Suppressor macrophage treated with lipopolysaccharide for 4 hours (primary cell): ENCODE measurements around the gene ZNF423.

Experiments
- DNase-seq: peaks from one replicate; pipeline ENCODE4 v3.0.0-alpha.2; 2020

The ZNF423 gene

DNA sequence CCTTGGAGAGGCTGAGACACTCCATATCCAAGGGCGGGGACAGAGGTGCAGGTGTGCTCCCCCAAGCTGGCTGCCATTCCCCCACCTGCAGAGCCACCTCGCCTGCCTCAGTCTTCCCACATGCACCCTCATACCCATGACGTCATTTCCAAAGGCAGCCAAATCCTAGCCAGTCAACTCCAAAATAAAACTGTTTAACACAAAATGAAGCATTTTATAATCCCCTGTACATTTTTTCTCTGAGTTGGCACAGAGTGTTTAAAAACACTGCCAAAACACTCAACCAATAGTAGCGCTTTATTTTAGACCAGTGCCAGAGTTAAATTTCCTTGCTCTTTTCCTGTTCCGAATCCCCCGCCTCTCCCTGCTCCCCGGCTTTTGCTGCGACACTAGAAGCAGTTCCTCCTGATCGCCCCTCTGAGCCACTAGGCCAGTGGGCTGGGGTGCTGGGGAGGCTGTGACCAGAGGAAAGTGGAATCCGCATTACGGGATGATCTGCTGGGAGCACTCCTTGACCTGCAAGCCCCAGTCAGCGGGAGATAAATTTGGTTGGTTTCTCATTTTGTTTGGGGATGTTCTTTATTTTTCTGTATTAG, 139.5 kb downstream of the ZNF423 start:
- DNase-seq = no peak

DNA sequence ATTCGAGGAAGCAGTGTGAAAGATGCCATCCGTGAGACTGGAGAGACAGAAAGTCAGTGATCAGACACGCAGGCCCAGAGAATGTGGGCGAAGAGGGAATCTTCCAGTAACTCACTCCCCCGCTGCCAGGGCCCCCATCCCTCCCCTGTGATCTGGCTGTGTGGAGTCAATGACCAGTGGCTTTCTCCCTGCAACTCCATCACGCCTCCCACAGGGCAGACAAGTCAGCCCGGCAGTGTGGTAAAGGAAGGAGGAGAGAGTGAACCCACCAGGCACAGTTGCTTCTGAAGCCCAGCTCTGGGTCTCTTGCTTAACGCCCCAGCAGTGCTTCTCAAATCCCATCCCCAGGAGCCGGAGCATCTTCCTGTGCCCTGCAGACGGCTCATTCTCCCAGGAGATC, 142.1 kb downstream of the ZNF423 start:
- no peak for DNase-seq

DNA sequence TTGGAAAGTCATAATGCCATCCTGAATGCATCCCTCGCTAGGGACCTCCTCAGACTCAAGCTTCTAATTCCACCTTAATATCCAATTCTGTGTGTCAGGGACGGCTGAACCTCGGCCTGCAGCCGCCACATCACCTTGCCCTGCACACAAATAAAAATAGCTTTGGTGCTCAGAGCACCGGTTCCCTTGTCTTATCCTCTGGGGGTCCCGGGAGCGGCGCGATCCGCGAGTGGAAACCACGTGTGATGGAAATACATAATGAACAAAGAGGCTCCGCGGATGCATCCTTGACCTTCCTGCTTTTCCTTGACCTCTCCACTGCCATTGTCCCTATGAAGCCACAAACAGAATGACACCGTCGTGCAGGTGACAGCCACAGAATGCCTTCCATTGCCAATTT, 143.4 kb downstream of the ZNF423 start:
- no peak for DNase-seq

DNA sequence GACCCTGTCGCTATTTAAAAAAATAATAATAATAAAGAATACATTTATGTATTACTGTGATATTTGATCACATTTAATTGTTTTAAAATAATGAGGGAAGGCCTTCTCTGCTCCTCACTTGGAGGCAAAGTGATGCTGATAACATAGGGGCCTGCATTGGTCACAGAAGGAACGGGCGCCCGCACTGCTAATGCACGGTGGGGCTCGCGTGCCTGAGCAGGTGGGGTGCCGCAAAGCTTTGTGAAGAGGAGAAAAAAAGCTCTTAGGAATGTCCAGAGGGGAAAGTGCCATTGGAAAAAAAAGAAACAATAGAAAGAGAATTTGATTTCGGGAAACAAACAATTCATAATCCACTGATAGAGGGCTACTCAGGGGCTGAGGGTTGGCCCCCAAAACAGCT, 143.8 kb downstream of the ZNF423 start:
- DNase-seq = no peak

DNA sequence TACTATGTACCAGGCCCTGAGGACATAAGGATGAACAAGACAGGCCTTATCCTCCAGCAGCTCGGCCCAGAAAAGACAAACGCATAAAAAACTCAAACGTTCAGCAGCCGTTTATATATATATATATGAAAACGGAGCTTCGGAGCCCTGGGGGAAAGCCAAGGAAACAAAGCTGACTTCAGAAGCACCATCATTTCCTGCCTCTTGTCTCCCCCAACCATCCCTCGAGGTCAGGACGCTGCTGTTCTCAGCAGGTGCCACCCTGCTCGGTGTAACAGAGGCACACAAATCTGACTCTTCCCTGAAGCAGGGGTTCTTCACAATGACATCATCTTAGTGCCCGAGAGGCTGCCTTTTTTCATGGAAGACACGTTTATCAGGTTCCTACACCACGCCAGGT, 146.9 kb downstream of the ZNF423 start:
- no peak for DNase-seq

DNA sequence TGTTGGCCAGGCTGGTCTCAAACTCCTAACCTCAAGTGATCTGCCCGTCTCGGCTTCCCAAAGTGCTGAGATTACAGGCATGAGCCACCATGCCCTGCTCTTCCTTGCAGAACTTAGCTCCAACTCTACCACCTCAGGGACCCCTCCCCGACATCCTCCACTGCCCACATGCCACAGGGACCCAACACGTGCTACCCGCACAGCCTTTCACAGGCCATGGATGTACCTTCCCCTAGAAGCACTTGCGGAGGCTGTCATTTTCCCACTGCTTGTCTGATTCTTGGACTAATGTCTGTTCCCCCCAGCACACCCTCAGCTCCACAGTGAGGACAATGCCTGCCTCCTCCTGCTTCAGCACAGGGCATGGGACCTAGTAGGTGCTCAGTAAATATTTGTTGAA, 147.4 kb downstream of the ZNF423 start:
- no peak for DNase-seq

DNA sequence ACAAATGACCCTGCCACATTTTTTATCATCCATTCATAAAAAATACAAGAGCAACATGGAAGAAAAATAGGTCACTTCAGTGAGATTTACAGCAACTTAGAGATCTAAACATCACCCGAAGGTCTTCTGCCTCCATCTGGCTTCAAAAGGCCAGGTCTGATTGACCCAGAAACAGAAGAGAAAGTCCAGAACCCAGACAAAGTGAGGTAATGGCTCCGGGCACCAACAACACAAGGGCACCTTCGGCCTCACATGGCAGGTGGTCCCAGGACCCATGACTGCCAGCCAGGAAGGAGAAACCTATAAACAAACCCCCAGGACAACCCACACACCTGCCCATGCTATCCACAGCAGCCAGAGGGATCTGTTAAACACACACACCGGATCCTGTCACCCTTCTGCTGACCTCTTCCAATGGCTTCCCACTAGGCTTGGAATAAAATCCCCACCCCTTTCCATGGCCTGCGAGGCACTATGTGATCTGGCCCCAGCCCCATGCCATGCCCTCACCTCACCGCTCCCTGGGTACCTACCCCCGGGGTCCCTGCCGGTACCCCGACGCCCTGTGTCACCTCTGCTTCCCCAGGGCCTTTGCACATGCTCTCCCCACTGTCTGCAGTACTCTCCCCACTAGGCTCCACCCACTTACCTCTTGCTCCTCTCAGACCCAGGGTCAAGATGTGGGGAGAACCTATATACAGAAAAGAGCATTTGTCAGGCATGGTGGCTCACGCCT, 149.1 kb downstream of the ZNF423 start:
- no peak for DNase-seq

DNA sequence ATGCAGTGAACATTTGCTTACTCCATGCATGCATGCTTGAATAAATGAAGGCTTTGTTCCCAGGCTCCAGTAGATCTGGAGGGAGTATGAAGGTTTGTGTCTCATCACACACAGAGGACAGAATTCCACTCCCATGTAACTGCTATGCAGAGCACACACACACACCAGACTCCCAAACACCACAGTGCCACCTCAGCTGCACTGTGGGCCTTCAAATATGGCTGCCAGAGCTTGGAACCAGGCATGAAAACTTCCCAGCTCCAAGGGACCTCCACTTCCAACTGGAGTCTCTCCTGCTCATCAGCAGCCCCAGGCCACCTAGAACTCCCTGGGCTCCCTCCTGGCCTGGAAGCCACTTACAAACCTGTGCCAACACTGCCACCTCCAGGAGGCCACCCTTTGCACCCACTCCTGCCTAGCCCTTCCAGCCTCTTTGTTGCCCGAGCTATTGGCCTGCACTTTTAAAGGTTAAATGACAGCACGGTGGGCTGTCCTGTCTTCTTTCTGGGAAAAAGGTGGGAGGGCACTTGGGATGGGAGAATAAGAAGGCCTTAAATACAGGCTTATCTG, 151.2 kb downstream of the ZNF423 start:
- peak; percentile 3 for DNase-seq

DNA sequence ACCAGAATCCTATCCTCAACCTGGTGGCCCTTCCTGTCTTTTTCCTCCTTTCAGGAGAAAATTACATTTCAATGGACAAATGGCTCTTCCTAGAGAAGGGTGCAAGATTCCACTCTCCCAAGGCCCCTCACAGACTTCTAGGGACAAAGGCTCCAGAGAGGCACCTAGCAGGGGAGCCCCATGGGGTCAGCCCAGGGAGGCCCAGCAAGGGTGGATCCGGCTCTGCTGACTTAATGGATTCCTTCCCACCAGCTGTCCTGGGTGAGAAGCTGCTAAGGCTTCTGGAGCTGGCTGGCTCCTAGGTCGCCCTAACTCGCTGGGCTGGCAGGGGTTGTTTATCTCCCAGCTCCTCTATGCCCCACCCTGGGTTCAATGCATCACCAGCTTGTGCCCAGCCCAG, 152.4 kb downstream of the ZNF423 start:
- DNase-seq = no peak

DNA sequence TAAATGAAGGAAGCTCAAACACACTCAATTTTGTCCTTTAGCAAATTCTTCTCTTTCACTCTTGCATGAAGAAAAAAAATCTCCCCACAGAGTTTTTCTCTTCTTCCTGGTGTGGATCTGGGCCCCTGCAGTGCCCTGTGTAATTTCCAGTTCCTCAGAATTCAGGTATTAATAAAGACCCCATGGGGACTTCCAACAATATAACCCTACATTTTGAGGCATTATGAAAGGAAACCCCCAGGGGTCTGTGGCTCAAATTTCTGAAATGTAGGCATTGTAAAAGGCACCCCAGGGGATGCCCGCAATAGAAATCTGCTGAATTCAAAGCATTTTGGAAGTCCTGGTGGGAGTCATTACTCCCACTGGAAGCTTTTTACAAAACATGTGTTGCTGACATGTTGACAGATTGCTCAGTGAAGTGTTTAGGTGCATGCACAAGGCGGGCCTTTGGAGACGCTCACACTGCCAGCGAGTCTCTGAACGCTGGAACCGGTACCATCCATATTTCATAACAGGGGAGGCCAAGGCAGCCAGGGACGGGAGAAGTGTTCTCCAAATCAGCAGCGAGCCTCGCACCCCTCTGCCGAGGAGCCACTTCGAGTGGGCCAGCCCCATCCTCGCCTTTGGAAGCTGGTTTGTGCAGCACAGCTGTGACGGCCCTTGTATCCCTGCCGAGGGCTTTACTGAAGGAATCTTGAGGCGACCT, 154.0 kb downstream of the ZNF423 start:
- DNase-seq = no peak

DNA sequence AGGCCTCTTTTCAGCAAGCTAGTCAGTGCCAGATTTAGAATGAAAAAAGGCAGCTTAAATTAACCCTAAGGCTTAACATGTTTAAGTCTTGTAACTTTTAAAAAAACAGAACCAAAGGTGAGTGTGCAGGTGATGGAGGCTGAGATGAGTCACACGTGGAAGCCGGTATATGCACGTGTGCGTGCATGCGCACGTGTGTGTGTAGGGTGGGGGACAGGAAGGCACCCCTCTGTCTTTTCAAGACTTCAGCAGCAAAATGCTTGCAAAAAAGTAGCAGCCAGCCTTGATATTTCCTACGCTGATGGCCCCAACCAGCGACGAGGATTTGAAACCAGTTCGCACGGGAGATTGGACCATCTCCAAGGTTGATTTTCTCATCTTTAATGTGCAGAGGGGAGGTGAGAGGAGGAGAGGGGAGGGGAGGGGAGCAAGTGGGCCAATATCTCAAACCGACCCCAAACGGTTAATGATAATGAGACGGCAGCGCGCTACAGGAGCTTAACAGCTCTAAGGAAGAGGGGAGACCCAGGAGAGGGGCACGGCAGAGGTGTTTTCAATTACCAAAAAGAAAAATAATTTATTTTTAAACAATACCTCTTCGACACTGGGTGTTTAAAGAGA, 154.7 kb downstream of the ZNF423 start:
- DNase-seq = no peak

DNA sequence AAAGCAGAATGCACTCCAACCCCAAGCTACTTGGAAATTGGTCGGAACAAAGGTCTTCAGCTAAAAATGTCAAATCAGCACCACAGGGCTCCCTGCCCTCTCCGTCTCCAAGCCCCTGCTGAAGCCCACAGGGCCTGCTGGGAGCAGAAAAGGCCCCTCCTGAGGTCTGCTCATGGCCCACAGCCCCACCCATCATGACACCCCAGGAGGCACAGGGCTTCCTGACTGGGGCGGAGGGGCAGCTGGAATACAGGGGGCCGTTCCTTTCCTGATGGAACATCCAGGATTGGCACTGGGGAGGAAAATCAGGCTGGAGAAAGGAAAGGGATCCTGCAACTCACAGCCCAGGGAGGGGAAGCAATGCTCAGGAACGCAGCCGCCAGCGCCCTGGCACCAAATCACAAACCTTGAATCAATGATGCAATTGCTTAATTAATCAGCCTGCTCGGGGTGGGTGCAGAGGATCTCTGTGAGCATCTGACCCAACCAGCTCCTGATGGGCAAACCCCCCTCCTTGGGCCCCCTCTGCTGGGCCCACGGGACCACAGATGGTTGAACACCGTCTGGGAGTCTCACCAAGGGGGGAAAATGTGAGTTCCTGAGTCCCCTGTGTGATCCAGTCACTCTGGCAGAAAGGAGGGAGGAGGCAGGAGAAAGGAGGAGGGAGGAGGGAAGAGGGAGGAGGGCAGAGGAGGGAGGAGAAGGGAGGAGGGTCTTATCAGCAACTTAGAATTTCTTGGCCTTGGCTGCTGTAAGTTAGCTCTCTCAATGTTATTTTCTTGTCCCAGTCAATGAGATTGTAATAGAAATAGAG, 155.5 kb downstream of the ZNF423 start:
- no peak for DNase-seq

DNA sequence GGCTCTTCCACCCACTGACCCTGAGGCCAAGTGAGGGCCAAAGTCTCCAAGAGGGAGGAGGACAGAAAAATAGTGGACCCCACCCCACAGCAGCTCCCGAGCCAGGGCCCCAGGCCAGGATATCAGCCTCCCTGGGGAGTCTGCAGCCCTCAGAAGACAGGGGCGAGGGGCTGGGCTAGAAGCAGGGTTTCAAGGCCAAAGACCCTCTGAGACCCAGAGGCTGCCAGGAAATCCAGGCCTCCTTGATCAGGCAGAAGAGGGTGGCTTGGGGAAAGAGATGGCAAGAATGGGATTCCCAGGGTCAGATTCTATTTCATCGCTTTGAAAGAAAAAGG, 156.1 kb downstream of the ZNF423 start:
- DNase-seq = no peak

DNA sequence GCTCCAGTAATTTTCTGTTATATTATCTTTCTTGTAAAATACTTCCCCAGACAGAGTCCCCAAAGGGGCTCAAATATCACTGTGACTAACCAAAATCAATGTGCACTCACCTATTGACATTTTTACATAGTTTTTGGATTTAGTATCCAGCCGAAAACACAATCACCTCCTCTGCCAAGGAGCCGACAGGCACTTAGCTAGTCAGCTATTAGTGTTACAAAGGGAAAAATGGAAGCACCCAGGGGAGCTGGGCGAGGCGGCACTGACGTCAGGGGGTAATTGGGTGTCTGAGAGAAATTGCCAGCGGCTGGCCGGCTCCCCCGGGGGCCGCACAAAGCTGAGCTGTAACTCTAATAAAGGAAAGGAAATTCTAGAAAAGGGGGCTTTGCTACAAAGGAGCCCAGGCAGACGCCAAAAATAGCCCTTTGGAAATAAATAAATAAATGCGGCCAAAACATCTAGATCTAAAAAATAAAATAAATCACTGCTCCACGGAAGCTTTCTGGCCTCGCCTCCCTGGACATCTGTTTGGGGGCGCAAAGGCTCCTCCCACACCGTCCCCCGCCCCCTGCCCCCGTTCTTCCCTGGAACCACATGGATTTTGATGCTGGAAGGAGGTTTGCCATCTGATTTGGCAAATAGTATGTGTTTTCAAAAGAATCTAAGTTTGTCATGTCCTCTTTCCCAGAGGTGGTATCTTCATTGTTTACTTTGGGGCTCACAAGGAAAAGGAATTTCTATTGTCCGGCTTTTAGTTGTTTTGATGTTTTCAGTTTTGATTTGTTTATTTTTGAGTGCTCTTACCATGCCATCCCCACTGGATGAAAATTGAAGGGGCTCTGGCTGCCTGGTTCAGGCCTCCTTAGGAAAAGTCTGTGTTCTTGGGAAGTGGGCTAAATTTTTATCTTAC, 156.7 kb downstream of the ZNF423 start:
- DNase-seq = no peak

DNA sequence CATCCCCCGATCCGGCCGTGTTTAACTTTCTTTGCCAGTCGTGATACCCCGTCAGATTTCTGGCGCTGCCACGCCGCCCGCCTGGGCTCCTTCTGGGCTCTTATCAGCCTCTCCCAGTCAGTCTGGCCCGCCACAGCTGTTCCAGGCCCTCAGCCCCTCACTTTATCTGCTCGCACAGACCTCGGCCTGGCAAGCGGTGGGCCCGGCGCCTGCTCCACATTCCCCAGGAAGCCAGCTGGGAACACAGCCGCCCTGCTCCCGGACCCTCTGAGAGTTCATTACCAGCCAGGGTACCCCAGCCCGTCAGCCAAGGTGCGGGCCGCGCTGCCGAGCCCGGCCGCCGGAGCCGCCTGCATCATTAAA, 157.5 kb downstream of the ZNF423 start:
- DNase-seq = no peak

DNA sequence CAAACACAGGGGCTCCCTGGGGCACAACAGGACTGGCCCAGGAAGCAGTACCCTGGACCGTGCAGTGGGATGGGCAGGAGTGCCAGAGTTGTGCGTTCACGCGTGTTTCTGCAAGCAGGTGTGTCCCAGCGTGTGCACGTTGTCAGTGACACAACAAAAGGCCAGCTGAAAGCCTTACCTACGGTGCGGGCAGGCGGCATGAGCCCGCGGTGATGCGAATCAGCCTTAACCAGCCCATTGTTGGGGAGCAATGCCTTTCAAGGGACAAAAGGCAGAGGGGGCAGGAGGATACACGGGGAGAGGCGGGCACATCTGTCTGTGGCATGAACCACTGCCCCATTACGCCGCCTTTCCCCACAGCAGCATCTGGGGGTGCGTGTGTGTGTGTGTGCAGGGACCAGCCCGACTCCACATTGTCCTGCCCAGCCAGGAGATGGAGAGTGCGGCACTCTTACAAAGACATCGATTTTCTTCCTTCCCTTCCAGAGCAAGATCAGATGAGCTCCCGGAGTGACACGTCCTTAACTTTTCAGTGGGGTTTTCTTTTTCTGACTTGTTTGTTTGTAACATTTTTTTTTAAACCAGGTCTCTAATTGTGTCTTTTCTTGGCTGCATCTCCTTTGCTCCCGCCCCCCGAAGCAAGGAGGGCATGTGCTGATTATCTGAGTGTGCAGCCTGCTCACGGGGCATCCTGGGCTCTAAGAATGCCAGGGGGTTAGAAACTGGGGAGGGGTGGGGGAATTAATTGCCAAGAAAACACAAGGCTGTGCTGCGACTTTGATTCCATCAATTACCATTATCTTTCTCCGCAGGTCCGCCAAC, 158.1 kb downstream of the ZNF423 start:
- DNase-seq = no peak

DNA sequence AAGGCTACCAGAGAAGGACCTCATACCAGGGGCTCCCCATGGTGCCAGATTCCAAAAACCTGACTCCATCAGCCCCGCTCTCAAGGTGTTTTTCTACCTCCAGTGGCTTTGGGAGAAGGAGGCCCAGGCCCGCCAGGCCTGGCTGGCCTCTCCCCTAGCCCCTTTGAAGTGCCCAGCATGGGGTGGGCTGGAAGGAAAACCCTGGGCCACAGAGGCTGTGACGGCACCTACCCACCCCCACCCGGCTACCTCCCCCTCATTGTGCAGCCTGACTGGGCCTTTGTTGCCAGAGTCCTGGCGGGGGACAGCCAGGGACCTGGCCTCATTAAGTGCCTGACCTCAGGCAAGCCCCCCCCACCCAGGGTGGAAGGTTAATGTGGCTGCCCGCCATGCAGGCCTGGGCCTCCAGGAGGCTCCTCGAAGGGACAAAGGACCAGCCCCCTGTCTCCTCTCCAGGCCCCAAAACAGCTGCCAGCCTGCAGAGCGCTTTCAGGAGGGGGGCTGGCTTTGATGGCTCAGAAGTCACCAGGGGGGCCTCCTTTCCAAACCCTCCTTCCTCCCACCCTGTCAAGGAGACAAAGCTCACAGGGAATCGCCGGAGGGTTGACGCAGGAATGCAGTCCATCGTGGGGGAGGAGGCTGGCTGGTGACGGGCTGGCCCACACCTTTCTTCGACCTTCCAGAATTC, 159.4 kb downstream of the ZNF423 start:
- DNase-seq = no peak

DNA sequence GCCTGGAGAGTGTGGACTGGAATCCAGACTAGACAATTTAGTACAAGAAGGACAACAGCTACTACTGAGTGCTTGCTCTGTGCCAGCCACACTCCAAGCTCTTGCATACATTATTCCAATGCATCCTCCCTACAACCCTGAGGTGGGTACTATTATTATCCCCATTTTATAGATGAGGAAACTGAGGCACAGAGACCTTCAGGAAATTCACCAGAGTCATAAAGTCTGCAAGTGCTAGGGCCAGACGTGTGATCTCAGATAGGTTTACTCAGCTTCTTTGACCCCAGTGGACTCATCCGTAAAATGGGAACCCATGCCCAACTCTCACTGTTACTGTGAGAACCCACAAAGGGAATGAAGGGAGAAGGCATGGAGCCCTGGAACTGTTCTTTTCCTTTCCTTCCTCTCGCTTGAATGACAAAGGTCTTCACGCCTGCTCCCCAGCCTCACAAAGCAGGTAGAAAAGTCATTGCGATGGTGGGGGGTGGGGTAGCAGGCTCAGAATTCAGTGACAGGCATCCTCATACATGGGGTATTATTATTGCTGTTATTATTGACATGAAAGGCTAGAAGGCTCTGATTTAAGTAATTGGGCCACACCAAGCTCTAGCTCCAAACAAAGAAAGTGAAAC, 160.0 kb downstream of the ZNF423 start:
- DNase-seq = no peak

DNA sequence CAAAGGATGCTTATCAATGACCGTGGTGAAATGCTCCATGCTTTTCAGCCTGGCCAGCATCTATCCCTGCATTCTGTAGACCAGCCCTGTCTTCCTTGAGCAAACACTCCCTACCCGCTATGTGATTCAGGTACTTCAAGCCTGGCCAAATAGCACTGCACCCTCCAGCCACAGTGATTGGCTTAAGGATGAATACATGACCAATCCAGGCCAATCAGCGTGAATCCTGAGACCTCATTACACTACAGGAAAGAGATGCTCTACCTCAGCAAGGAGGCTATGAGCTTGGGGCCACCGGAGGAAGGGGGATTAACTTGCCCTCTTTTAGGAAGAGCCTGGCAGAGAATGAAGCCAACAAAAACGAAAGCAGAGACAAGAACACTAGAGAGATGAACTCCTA, 162.5 kb downstream of the ZNF423 start:
- DNase-seq = no peak

DNA sequence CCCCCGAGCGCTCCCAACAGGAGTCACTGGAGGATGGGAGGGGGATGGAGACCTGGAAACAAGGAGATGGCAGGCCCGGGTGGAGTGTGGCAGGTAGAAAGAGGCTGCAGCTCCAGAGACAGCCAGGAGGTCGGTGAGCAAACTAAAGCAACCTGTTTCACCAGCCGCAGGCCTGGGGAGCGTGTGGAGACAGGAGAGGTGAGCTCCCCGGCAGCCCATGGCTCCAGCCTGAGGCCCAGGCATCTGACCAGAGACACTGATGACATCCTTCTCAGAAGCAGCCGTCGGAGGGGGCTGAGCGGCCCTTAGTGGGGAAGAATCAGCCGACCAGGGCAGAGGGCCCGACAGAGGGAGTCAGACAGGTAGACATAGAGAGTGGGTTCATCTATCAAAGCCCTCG, 165.1 kb downstream of the ZNF423 start:
- DNase-seq = no peak
